Gastroesophageal sphincter (tissue), 4 donors: ENCODE measurements around the gene C17orf50. TPM values are rescaled to one million over a fixed set of nuclear protein-coding genes. Genes with fewer than 3 reads are reported as not detected.

ENCODE experiments used
- ATAC-seq: fragments of 150-250 bp; one replicate; pipeline ENCODE4 v1.9.1; 2016; ENCODE audit warnings: mild to moderate bottlenecking, moderate library complexity
- H3K27ac ChIP-seq, 4 donors: fragments of 200-600 bp; sonication (generic) in 3 of 4; 1 replicate in 3 of 4; 2 replicates in 1 of 4; pipeline ENCODE4 v1.5.1; 2016 to 2019
- H3K27me3 ChIP-seq: fragments of 200-600 bp; sonication (generic); one replicate; pipeline ENCODE4 v1.5.1; 2019
- H3K36me3 ChIP-seq, 2 donors: fragments of 200-600 bp; sonication (generic); one replicate each; pipeline ENCODE4 v1.5.1; 2019; ENCODE audit warnings: control low read depth in 1 of 2
- H3K4me1 ChIP-seq, 3 donors: fragments of 200-600 bp; sonication (generic); 1 replicate in 2 of 3; 2 replicates in 1 of 3; pipeline ENCODE4 v1.5.1; 2016 to 2019; ENCODE audit warnings: control low read depth in 2 of 3
- H3K4me3 ChIP-seq, 2 donors: fragments of 200-600 bp; sonication (generic); one replicate each; pipeline ENCODE4 v1.5.1; 2019; ENCODE audit warnings: mild to moderate bottlenecking in 1 of 2, moderate library complexity in 1 of 2
- H3K9me3 ChIP-seq, 3 donors: fragments of 200-600 bp; sonication (generic); one replicate each; pipeline ENCODE4 v1.5.1; 2017 to 2019; ENCODE audit warnings: control low read depth in 2 of 3
- EP300 ChIP-seq: sonication (generic); formaldehyde crosslinking; IDR thresholded peaks from one replicate; pipeline ENCODE4 v1.6.1; 2017; ENCODE audit warnings: antibody characterized with exemption, mild to moderate bottlenecking
- POLR2A ChIP-seq, 2 donors: fragments of 450-650 bp; IDR thresholded peaks; one replicate each; pipeline ENCODE4 v1.6.1; 2017; ENCODE audit warnings: antibody characterized with exemption in 2 of 2, mild to moderate bottlenecking in 2 of 2, moderate library complexity in 1 of 2
- POLR2AphosphoS5 ChIP-seq: sonication (generic); formaldehyde crosslinking; IDR thresholded peaks from one replicate; pipeline ENCODE4 v1.6.1; 2017; ENCODE audit warnings: antibody characterized with exemption
- WGBS, 2 donors: methylation state at CpG; one replicate each; pipeline ENCODE4 v1.1.5; 2018; ENCODE audit warnings: low coverage in 1 of 2; 5-methylcytosine and 5-hydroxymethylcytosine counted together
- total RNA-seq, 4 donors: library from RNA; depleted of rRNA; stranded (reverse); fragments of >200 nt; gene quantifications; one replicate each; pipeline ENCODE4 v1.1.0, GENCODE V29; 2016
- TF ChIP-seq, protein P1 (sequence below), 4 experiments: fragments of 200-600 bp in 2 of 4; fragments of 450-650 bp in 2 of 4; sonication (generic) in 1 of 4; IDR thresholded peaks; one replicate each; pipeline ENCODE4 v1.5.1; 2017 to 2019; ENCODE audit warnings: antibody characterized with exemption in 4 of 4, mild to moderate bottlenecking in 2 of 4, moderate library complexity in 2 of 4

C17orf50 gene
- total RNA-seq, 4 donors from 2014 or later = not detected

DNA sequence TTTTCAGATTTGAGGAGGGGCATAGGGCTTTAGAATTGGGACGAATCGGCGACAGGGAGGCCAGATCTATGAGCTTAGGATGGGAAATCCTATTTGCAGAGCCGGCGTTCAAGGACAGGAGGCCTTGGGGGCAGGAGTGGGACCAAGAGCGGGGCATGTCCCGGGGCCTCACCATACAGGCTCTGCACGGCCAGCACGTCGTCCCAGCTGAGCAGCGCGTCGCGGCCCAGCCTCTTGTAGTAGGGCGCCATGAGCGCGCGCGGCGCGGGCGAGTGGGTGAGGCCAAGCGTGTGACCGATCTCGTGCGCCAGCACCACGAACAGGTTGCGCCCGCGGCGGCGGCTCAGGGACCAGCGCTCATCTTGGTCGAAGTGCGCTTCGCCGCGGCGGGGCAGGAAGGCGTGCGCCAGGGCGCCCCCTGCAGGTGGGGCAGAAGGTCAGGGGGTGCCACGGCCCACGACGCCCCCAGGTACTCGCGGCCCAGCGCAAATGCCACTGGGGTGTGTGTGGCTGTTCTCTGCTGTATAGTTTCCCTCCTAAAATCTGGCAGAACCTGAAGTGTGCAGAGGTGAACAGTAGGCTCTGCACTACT lies 9.3 kb downstream of the C17orf50 start:
- H3K4me3 ChIP-seq = no peak overlapping the region
- no peaks in the 10 kb centered on the region for H3K36me3 ChIP-seq
- H3K27ac ChIP-seq = no peak overlapping the region
- TF ChIP-seq, protein P1, sequence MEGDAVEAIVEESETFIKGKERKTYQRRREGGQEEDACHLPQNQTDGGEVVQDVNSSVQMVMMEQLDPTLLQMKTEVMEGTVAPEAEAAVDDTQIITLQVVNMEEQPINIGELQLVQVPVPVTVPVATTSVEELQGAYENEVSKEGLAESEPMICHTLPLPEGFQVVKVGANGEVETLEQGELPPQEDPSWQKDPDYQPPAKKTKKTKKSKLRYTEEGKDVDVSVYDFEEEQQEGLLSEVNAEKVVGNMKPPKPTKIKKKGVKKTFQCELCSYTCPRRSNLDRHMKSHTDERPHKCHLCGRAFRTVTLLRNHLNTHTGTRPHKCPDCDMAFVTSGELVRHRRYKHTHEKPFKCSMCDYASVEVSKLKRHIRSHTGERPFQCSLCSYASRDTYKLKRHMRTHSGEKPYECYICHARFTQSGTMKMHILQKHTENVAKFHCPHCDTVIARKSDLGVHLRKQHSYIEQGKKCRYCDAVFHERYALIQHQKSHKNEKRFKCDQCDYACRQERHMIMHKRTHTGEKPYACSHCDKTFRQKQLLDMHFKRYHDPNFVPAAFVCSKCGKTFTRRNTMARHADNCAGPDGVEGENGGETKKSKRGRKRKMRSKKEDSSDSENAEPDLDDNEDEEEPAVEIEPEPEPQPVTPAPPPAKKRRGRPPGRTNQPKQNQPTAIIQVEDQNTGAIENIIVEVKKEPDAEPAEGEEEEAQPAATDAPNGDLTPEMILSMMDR (IDR thresholded peaks at IDR 0.05) = peak in 1 of 4 experiments; percentile 7
- TF ChIP-seq POLR2AphosphoS5 (no peak), POLR2A (IDR thresholded peaks at IDR 0.05) (no peak)
- H3K9me3 ChIP-seq = no peaks in the 10 kb centered on the region
- ATAC-seq = no peak
- no peaks in the 10 kb centered on the region for H3K27me3 ChIP-seq
- 91 to 92% methylated on average over 4 of the region's 48 CpGs for whole genome bisulfite sequencing, 2 donors
- H3K4me1 ChIP-seq = peaks cover 3 to 61% (median 18%) of the 10 kb centered on the region in 3 donors

DNA sequence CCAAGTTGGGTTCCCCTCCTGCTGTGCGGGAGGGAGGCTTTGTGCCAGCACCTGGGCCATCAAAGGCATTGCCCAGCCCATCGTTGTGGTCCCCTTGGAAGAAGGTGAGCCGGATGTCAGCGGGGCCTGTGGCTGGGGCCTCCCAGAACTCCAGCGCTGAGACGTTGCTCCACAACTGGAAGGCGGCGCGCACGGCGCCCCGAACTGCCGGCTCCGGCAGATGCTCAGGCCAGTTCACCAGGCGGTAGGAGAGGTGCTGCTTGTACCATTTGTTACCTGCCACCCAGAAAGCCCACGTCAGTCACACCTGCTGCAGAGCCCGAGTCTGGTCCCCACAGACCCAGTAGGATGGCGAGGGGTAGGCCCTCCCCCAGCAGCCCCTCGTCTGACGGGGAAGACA lies 12.4 kb downstream of the C17orf50 start:
- Histone ChIP-seq H3K9me3 (no peaks in the 10 kb centered on the region), H3K27me3 (no peaks in the 10 kb centered on the region), H3K36me3 (peaks cover 0 to 9% of the 10 kb centered on the region in 2 donors), H3K4me3 (no peak overlapping the region), H3K4me1 (peaks cover 3 to 63% (median 12%) of the 10 kb centered on the region in 3 donors), H3K27ac (peak overlapping the region; percentile 88 to 92 (median 90))
- WGBS, 2 donors = no CpG with 5 or more reads among the region's 20 CpGs
- ATAC-seq = no peak
- TF ChIP-seq EP300 = no peak
- TF ChIP-seq POLR2AphosphoS5 = no peak
- TF ChIP-seq POLR2A (IDR thresholded peaks at IDR 0.05) = no peak
- TF ChIP-seq, protein P1 (IDR thresholded peaks at IDR 0.05) = no peak

DNA sequence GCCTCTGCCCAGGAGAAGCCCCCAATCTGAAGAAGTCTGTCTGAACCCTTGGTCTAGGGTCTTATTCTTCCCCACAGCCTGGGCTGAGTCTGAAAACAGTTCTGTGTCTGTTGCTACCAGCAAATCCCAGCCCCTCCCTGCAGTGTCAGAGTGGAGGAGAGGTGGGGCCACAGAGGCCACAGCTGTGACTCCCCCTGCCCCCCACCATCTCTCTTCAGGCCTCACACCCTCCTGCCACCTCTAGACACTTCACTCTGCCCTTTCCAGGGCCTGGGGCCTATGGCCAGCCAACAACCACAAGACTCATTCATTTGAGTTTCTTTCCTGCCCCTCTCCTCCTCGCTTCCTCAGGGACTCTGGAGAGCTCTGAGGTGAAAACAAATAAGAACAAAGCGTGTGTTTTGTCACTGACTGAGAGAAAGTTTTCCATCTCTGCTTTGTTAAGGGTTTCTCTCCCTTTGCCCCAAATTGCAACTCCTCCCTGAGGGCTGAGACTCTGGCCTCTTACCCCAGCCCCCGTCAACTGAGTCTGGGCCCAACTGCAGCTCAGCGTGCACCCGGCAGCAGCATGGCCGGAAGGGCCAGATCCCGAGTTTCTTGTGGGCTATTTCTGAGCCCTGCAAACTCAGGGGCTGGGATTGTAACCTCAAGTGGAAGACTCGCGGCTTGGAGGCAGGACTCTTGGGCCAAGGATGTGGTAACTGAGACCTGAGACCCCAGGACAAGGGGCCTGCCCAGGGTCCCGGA lies 13.2 kb downstream of the C17orf50 start:
- ATAC-seq = peak; percentile 1
- H3K36me3 ChIP-seq = peaks cover 0 to 9% of the 10 kb centered on the region in 2 donors
- no peaks in the 10 kb centered on the region for H3K9me3 ChIP-seq
- TF ChIP-seq EP300 = no peak
- TF ChIP-seq, protein P1 (IDR thresholded peaks at IDR 0.05) = no peak
- TF ChIP-seq POLR2AphosphoS5 = no peak
- no peak for TF ChIP-seq POLR2A (IDR thresholded peaks at IDR 0.05)
- peak overlapping the region; percentile 88 to 92 (median 90) for H3K27ac ChIP-seq
- H3K27me3 ChIP-seq = no peaks in the 10 kb centered on the region
- no peak overlapping the region for H3K4me3 ChIP-seq
- peaks cover 3 to 71% (median 12%) of the 10 kb centered on the region in 3 donors for H3K4me1 ChIP-seq
- 40 to 47% methylated on average over 2 of the region's 10 CpGs for WGBS, 2 donors

DNA sequence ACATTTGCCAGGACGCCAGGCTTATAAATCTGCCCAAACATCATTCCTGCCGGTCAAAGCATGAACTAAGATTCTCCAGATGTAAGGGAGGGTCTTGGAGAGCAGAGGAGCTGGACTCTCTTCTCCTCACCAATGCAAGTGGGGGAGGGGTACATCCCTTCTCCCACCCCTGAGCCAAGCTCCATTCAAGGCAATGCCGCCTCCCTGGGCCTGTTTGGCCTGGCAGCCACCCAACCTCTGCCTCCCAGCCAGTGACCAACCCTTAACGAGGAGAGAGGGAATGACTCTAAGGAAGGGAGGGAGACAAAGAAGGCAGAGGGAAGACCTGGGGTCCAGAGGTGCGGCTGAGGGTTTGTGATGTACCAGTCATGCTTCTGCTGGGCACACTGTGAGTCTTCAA lies 13.8 kb downstream of the C17orf50 start:
- WGBS, 2 donors = 20% methylated on average over 1 of the region's 5 CpGs; no CpG with 5 or more reads in 1 of the 2 donors
- H3K9me3 ChIP-seq = no peaks in the 10 kb centered on the region
- H3K27me3 ChIP-seq = no peaks in the 10 kb centered on the region
- H3K27ac ChIP-seq = peak overlapping the region; percentile 88 to 92 (median 90)
- H3K4me1 ChIP-seq = peaks cover 3 to 74% (median 12%) of the 10 kb centered on the region in 3 donors
- TF ChIP-seq POLR2A (IDR thresholded peaks at IDR 0.05) (peak; percentile 18 to 31), POLR2AphosphoS5 (peak; percentile 78), EP300 (no peak)
- TF ChIP-seq, protein P1 (IDR thresholded peaks at IDR 0.05) = no peak
- ATAC-seq = peak; percentile 83
- H3K36me3 ChIP-seq = peaks cover 0 to 9% of the 10 kb centered on the region in 2 donors
- H3K4me3 ChIP-seq = peak overlapping the region; percentile 8 to 37
